Putamen (tissue), 1 donor: Measurements from ENCODE around the gene KCTD12.

ENCODE experiments used
- DNase-seq: peaks from one replicate; pipeline ENCODE4 v3.0.0-alpha.2; 2016; ENCODE audit warnings: low spot score

Gene KCTD12

GRCh38 chr13:76887076-76887563 is 915 bp upstream of the KCTD12 start:
- no peak for DNase-seq

GRCh38 chr13:76886005-76886291 is 257 bp downstream of the KCTD12 start:
- no peak for DNase-seq

GRCh38 chr13:76885203-76886004 is 801 bp downstream of the KCTD12 start:
- DNase-seq: peak; percentile 19

- no peak for DNase-seq
Measured at GRCh38 chr13:76884907-76885202, 1.4 kb downstream of the KCTD12 start.

GRCh38 chr13:76884186-76884906 is 1.9 kb downstream of the KCTD12 start:
- DNase-seq: no peak

GRCh38 chr13:76883236-76883635 is 3.0 kb downstream of the KCTD12 start:
- DNase-seq: no peak

GRCh38 chr13:76882431-76882830 is 3.8 kb downstream of the KCTD12 start:
- DNase-seq: no peak

- DNase-seq: no peak
Measured at GRCh38 chr13:76879883-76880270, 6.3 kb downstream of the KCTD12 start.

GRCh38 chr13:76879203-76879882 is 6.9 kb downstream of the KCTD12 start:
- DNase-seq: peak; percentile 48

- DNase-seq: no peak
Measured at GRCh38 chr13:76878043-76878442, 8.2 kb downstream of the KCTD12 start.

GRCh38 chr13:76875271-76875815 is 10.9 kb downstream of the KCTD12 start:
- no peak for DNase-seq

GRCh38 chr13:76874479-76874878 is 11.7 kb downstream of the KCTD12 start:
- DNase-seq: no peak

GRCh38 chr13:76873445-76873844 is 12.8 kb downstream of the KCTD12 start:
- DNase-seq: no peak

- no peak for DNase-seq
Measured at GRCh38 chr13:76872675-76873074, 13.5 kb downstream of the KCTD12 start.

- no peak for DNase-seq
Measured at GRCh38 chr13:76871432-76871831, 14.8 kb downstream of the KCTD12 start.

GRCh38 chr13:76868371-76868770 is 17.8 kb downstream of the KCTD12 start:
- DNase-seq: no peak

- no peak for DNase-seq
Measured at GRCh38 chr13:76865996-76866503, 20.2 kb downstream of the KCTD12 start.

GRCh38 chr13:76865109-76865508 is 21.1 kb downstream of the KCTD12 start:
- DNase-seq: no peak

GRCh38 chr13:76864259-76864658 is 21.9 kb downstream of the KCTD12 start:
- no peak for DNase-seq

- no peak for DNase-seq
Measured at GRCh38 chr13:76863022-76863421, 23.2 kb downstream of the KCTD12 start.

GRCh38 chr13:76861859-76862258 is 24.3 kb downstream of the KCTD12 start:
- DNase-seq: no peak

GRCh38 chr13:76860706-76861105 is 25.5 kb downstream of the KCTD12 start:
- no peak for DNase-seq

GRCh38 chr13:76854894-76855293 is 31.3 kb downstream of the KCTD12 start:
- no peak for DNase-seq
